K562 (cell line): ENCODE measurements around the gene BSCL2. TPM values are rescaled to one million over a fixed set of nuclear protein-coding genes. Genes with fewer than 3 reads are reported as not detected.

Experiments used
- ARHGAP35 ChIP-seq: fragments of 450-650 bp; IDR thresholded peaks from 2 replicates; pipeline ENCODE4 v1.6.1; 2018; ENCODE audit not compliant: partially characterized antibody
- CBFB ChIP-seq: sonication (generic); formaldehyde crosslinking; IDR thresholded peaks from 2 replicates; pipeline ENCODE4 v1.4.0; 2020; ENCODE audit warnings: mild to moderate bottlenecking, missing genetic modification reagents
- GABPB2 ChIP-seq: fragments of 250-450 bp; sonication (Bioruptor Pico); conservative IDR thresholded peaks from 2 replicates; pipeline ENCODE4 v1.5.1; 2021; ENCODE audit warnings: mild to moderate bottlenecking
- GTF2E2 ChIP-seq: fragments of 200-800 bp; sonication (Bioruptor generic); IDR thresholded peaks from 2 replicates; pipeline ENCODE4 v1.6.1; 2016; ENCODE audit warnings: missing genetic modification characterization, missing compliant biosample characterization
- HNRNPH1 ChIP-seq: fragments of 200-400 bp; formaldehyde crosslinking; optimal IDR thresholded peaks from 2 replicates; pipeline ENCODE3; 2017; ENCODE audit warnings: low read depth, mild to moderate bottlenecking, low read length, moderate library complexity
- ILF3 ChIP-seq: fragments of 450-650 bp; IDR thresholded peaks from 2 replicates; pipeline ENCODE4 v1.6.1; 2018; ENCODE audit warnings: antibody characterized with exemption, mild to moderate bottlenecking, moderate library complexity, borderline replicate concordance
- MAFF ChIP-seq: IDR thresholded peaks from 2 replicates; pipeline ENCODE4 v1.6.1; 2012; ENCODE audit warnings: low read length, improper control_type of control experiment
- POLR3A ChIP-seq: IDR thresholded peaks from 2 replicates; pipeline ENCODE4 v1.6.1; 2011; ENCODE audit warnings: borderline replicate concordance, mild to moderate bottlenecking, moderate library complexity; ENCODE audit not compliant: insufficient read length, insufficient read depth; ENCODE audit errors: extremely low read depth
- RNF219 ChIP-seq: fragments of 250-450 bp; sonication (Bioruptor Pico); IDR thresholded peaks from 2 replicates; pipeline ENCODE4 v1.5.0; 2022; ENCODE audit warnings: mild to moderate bottlenecking
- SIN3B ChIP-seq: fragments of 450-650 bp; IDR thresholded peaks from 2 replicates; pipeline ENCODE4 v1.6.1; 2017; ENCODE audit warnings: low read depth, mild to moderate bottlenecking, moderate library complexity
- SMAD3 ChIP-seq: fragments of 450-650 bp; formaldehyde crosslinking; conservative IDR thresholded peaks from 2 replicates; pipeline ENCODE4 v1.4.0; 2020; ENCODE audit warnings: mild to moderate bottlenecking
- TCF7 ChIP-seq: sonication (generic); IDR thresholded peaks from 2 replicates; pipeline ENCODE4 v1.6.1; 2016; ENCODE audit warnings: antibody characterized with exemption, borderline replicate concordance
- TFE3 ChIP-seq: fragments of 450-650 bp; formaldehyde crosslinking; IDR thresholded peaks from 2 replicates; pipeline ENCODE4 v1.4.0; 2020; ENCODE audit warnings: mild to moderate bottlenecking, mixed read lengths
- VEZF1 ChIP-seq: fragments of 200-800 bp; sonication (Bioruptor generic); IDR thresholded peaks from 2 replicates; pipeline ENCODE4 v1.6.1; 2017; ENCODE audit warnings: missing genetic modification characterization, missing compliant biosample characterization
- ZNF512 ChIP-seq: IDR thresholded peaks from 2 replicates; pipeline ENCODE4 v1.6.1; 2016; ENCODE audit warnings: missing genetic modification characterization, missing compliant biosample characterization
- ZNF518B ChIP-seq: fragments of 250-450 bp; sonication (Bioruptor Pico); IDR thresholded peaks from 2 replicates; pipeline ENCODE4 v1.5.0; 2021; ENCODE audit warnings: mild to moderate bottlenecking, moderate library complexity
- ZNF583 ChIP-seq: fragments of 250-450 bp; sonication (Bioruptor Pico); IDR thresholded peaks from 2 replicates; pipeline ENCODE4 v1.4.0; 2020
- polyA plus RNA-seq, 8 experiments: library from polyadenylated mRNA; depleted of rRNA in 4 of 8; stranded (reverse) in 5 of 8; unstranded in 3 of 8; fragments of >200 nt; fragmentation: Nextera tagmentation in 2 of 8; fragmentation: Illumina TruSeq in 1 of 8; extraction: Ambion mirVana in 2 of 8; extraction: Trizol in 1 of 8; gene quantifications; 2 replicates each; pipeline versions ENCODE4 v1.2.1 to v1.2.3, GENCODE V29; 2011 to 2014; ENCODE audit warnings: inconsistent platforms in 1 of 8, missing spikeins in 1 of 8
- total RNA-seq, 7 experiments: library from RNA; depleted of rRNA in 6 of 7; stranded (reverse); fragments of >200 nt in 6 of 7; fragmentation: Illumina TruSeq in 2 of 7; extraction: Trizol in 2 of 7; gene quantifications; 2 replicates each; pipeline versions ENCODE4 v1.2.1 to v1.2.3, GENCODE V29; 2011 to 2021; ENCODE audit warnings: low replicate concordance in 1 of 7

Gene BSCL2
- total and polyA plus RNA-seq, 9 of the 15 experiments (the other 6 are each of a cell fraction or from before 2014, with no cell fraction given): 18.9 to 51.7 (median 35.2) TPM

GRCh38 chr11:62707277-62707861 lies at the start of gene BSCL2, which contains the start of gene GNG3 (continued):
- TF ChIP-seq CBFB (CRISPR knock-in tag) (0 out of 2 replicates have a peak, but pooled peaks have one; percentile 38), ILF3 (no peak), GABPB2 (no peak), GTF2E2 (no peak), TCF7 (no peak), ZNF583 (no peak), ZNF518B (CRISPR knock-in tag) (no peak), ARHGAP35 (no peak), RNF219 (CRISPR knock-in tag) (no peak), SIN3B (no peak), TFE3 (CRISPR knock-in tag) (no peak), HNRNPH1 (no peak), VEZF1 (no peak), POLR3A (no peak), ZNF512 (no peak), SMAD3 (CRISPR knock-in tag) (no peak), MAFF (no peak)
